GM21360 (cell line): ENCODE results near the gene FGF8.

Experiments used
- ATAC-seq: cut with Tn5 transposase; IDR thresholded peaks from one replicate; pipeline ENCODE4 v1.9.1; 2021; ENCODE audit warnings: mild to moderate bottlenecking, moderate library complexity; ENCODE audit not compliant: unreplicated experiment

Gene FGF8

DNA sequence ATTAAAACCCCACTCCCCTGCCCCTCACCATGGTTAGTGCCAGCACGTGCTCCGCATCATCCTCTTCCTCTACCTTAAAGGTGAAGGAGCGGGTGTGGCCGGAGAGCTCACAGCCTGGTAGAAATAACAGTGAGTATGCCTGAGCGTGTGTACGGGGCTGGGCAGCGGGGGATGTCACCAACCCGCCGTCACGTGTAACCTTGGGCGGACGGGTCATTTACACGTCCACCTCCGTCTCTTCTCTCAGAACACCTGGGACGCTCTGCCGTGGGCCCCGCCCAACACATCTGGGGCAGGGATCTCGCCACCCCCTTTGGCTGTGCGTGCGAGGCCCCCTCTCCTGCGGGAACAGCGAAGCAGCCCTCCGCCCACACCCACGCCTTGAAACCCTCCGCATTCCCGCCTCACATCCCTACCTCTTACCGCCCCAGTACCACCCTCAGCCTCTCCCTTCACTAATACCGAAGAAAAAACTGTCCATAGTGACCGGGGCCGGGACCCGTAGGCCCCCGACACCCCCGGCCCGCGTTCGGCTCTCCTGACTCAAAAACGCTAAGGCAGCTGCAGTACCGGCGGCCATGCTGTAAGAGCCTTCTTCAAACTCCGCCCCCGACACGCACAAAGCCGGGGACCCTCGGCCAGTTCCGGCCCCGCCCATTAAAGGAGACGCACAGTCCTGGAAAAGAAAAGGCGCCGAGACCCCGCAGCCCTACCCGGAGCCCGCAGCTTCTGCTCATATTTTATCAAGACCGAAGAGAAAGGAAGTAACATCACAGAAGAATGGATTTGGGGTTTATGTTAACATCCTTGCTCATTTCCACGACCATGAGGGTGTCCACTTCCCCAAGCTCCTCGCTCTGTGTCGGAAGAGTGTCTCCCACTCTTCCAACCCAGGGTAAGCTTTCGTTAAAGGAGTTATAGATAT, 7.2 kb upstream of the FGF8 start, which contains the start of gene NPM3:
TSS of gene NPM3 (minus strand) at position 636 of the 925 bp plus-strand sequence. CDS start at position 580, 56 bp downstream.
- peak; percentile 42 for ATAC-seq

- ATAC-seq = no peak
These were observed 6.3 kb upstream of the FGF8 start for GRCh38 chr10:101781984-101782810.

GRCh38 chr10:101781655-101781983, 5.7 kb upstream of the FGF8 start:
- ATAC-seq = no peak

DNA sequence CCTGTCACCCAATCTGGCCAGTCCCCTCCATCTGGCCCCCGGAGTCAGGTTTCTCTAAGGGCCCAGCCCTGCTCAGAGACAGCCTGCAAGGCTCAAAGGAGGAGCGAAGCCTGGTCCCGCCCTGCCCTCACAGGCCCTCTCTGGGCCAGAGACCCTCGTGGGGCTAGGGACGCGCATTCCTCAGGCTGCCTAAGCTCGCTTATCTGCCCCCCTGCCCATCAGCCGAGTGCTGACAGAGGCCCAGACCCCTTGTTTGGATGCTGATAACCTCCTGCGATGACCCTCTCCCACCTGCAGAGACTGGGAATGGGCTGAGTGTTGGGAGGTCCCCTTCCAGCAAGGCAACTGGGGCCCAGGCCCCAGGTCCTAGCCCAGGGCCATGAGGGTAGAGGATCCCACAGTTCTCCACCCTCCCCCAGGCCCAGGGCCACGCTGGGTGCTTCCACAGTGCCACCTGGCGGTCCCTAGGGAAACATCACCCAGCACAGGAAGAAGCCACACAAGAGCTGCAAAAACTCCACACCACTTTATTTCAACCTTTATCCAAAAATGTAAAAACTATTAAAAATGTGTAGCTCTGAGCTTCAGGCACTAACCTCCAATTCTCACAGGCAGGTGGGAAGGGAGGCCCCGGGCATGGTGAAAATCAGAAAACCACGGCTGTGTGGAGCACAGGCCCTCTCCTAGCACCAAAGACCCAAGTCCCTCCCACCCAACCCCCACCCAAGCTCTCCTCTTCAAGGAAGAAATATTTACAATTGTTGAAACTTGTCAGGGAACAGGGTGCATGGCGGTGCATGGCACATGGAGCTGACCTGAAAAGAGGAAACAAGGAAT, 5.1 kb upstream of the FGF8 start:
- no peak for ATAC-seq

- no peak for ATAC-seq
These were observed 4.4 kb upstream of the FGF8 start for GRCh38 chr10:101780187-101780817.

GRCh38 chr10:101779544-101780186, 3.8 kb upstream of the FGF8 start:
- ATAC-seq = no peak

GRCh38 chr10:101778781-101779543, 3.0 kb upstream of the FGF8 start:
- ATAC-seq = no peak

GRCh38 chr10:101778151-101778780, 2.4 kb upstream of the FGF8 start:
- no peak for ATAC-seq

- no peak for ATAC-seq
These were observed 1.8 kb upstream of the FGF8 start for GRCh38 chr10:101777619-101778145.

GRCh38 chr10:101776161-101776817, 375 bp upstream of the FGF8 start:
- no peak for ATAC-seq

GRCh38 chr10:101774589-101775272, 1.2 kb downstream of the FGF8 start:
- no peak for ATAC-seq

- ATAC-seq = no peak
These were observed 1.9 kb downstream of the FGF8 start for GRCh38 chr10:101773923-101774588.

DNA sequence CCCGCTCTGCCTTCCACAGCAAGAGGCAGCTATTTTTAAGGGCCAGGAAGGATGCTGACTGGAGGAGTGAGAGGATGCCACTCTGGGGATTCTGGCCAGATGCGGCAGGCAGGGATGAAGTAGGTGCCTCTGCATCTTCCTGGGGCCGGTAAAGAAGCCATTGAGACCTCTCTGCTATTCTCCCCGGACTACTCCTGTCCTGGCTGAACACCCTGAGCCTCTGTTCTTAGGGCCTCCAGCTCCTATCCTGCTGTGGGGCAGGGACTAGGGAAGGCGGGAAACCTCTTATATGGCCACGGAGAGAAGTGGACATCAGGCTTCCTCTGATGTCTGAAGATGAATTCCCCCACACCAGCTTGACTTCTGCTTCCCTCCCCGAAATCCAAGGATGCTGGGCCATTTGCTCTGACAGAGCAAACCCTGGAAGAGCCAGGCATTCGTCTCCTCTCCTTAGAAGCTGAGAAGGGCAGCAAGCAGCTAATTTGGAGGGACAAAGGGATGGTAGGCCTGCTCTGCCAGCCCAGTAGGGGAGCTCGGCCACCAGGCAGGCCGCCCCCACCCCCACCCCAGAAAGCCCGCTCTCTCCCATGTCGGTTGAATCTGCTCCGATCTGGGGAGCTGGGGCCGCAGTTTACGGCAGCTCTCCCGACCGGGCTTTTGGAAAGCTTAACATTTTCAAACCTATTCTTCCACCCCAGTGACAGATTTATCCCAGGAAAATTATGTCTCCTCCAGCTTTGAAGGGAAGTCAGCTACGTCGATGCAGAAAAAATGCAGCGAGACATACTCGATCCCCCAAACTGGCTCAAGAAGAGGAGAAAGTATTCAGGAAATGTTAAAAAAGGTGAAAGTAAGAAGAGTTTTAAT, 2.8 kb downstream of the FGF8 start:
- no peak for ATAC-seq

- no peak for ATAC-seq
These were observed 3.7 kb downstream of the FGF8 start for GRCh38 chr10:101772017-101772894.

- no peak for ATAC-seq
These were observed 4.5 kb downstream of the FGF8 start for GRCh38 chr10:101771380-101771779.
